ENCODE data around the gene SCRN1.
"Not testable (repeated sequence)": the region's sequence is repeated elsewhere in the genome, so short reads cannot be mapped to it uniquely, and the experiment has no call there.

SCRN1 gene

DNA sequence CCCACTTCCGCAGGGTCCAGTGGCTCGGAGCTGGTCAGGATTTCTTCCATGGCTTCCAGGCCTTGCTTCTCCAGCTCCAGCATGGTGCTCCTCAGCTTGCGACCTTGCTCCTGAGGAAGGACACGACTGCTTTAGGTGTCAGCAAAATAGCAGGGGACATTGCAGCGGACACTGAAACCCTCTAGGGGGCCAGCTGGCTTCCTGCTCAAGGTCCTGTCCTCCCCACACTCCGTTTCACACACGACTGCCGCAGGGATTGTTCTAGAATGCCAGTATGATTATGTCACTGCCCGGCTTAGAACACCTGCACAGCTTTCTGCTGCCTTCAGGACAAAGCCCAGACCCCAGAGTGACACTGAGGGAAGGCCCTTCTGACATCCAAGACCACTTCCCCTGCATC is 65.6 kb downstream of the SCRN1 start:
- DNase-seq, result no peak

DNA sequence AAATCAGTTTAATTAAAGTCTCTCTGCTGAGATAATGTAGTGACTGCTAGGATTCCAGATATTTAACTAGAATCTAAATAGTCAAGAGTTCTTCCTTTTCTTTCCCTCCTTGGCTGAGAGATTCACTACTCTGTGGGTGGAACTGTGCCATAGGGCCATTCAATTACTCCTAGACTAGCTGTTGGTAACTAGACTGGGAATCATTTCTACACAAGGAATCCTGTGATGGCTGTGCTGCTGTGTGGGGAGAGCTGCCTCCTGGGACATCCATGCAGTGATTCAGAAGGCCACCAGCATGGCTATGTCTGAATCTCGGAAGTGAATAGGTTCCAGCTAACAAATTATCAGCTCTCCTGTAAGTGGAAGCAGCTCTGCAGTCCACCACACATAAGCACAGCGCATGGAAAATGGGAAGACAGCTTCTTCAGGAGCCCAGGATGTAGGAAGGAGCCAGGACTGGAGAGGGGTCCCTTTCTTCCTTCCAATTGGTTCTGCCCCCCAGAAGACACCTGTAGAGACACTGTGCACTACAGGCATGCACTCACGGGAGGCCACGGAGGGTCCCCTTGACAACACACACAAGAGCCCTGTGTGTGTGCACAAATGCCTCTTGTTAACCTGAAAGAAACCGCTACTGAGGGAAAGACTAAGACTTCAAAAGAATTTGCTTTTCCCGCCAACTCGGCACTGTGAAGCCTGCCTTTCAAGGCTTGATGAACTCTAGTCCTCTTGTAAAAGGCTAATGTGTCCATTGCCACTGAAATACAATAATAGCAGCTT is 66.5 kb downstream of the SCRN1 start:
- peak; percentile 19 for DNase-seq

DNA sequence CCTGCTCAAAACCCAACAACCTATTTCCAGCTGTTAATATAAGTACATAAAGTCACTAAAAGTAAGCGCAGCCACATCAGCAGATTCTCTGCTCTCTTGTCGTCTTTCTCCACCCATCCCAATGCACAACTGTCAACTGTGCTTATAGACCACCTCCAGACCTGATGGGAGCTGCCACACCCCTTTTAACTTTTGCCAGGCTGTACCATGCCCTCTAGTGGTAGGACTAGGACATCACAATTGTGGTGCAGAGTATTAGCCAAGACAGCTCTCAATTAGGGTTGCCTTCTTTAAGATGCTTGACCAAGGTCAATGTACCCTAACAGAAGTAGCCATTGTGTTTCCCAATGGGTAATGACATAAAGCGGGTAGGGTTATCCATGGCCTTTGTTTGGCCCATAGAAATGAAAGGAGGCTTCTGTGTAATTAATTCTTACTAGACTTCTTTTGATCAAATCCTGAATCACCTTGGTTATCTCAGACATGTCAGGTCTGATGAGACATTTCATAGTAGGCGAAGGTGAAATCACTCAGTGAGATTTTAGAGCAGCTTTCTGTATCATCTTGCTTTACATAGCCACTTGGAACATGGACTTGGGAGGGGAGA is 68.1 kb downstream of the SCRN1 start:
- DNase-seq, result peak; percentile 57

DNA sequence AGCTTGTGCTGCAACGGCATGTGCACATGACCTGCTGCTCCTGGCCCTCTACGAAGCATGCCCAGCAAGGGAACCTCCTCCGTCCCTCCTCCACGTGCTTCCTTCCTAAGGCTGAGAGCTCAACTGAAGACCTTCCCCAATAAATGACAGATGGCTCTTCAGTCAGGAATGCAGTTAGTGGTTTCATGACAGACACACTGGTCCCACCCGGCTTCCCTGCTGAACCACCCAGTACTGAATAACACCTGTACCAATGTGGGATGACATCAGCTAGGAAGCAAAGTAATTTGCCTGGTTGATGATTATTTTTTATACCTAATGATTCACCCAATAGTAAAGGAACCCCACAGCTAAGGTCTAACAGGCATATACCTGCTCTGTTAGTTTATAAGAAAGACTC is 69.1 kb downstream of the SCRN1 start:
- DNase-seq, result no peak

DNA sequence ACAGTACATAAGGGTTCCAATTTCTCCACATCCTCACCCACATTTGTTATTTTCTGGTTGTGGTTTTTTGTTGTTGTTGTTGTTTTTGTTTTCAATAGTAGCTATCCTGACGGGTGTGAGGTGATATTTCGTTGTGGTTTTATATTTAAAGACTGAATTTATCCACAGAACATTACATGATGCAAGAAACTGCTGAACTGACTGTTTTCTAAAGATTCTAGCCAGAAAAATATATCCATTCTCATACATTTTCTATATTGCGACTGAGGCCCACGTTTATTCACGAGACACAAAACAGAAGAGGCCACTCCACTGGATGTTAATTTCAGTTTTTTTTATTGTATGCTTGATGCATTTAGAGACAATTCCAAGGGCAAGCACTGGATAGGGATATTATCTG is 69.8 kb downstream of the SCRN1 start:
- no peak for DNase-seq

DNA sequence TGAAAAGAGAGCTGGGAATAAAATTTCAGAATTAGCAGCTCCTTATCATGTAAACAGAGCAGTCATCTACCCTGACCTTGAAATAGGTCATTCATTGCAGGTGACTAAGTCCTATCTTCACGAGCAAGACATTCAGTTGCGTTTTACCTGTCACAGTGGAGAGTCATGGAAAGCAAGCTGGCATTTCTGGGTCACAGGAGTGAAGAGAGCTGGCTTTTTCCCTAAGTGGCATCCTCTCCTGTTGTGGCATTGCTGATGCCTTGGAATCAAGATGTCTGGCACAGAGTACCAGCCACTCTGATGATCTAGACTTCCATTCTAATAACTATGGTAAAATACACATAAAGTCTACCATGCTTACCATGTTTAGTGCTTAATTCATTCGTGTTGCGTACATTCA is 70.8 kb downstream of the SCRN1 start:
- DNase-seq, result no peak

DNA sequence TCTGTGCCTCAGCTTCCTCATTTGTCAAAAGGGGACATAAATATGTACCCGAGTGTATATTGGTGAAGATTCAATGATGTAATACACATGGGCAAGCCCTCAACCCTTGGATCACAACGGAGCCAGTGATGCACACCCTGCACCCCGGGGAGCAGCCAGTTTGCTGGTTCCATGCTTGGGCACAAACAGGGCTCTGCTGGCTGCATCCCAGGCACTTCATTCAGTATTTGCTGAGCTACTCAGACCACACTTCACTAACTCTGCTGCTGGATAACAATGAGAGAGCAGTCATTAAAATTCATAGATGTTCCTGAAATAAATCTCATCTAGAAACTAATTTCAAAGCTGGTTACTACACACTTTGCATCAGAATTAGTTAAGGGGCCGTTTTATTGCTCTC is 72.0 kb downstream of the SCRN1 start:
- DNase-seq, result no peak

DNA sequence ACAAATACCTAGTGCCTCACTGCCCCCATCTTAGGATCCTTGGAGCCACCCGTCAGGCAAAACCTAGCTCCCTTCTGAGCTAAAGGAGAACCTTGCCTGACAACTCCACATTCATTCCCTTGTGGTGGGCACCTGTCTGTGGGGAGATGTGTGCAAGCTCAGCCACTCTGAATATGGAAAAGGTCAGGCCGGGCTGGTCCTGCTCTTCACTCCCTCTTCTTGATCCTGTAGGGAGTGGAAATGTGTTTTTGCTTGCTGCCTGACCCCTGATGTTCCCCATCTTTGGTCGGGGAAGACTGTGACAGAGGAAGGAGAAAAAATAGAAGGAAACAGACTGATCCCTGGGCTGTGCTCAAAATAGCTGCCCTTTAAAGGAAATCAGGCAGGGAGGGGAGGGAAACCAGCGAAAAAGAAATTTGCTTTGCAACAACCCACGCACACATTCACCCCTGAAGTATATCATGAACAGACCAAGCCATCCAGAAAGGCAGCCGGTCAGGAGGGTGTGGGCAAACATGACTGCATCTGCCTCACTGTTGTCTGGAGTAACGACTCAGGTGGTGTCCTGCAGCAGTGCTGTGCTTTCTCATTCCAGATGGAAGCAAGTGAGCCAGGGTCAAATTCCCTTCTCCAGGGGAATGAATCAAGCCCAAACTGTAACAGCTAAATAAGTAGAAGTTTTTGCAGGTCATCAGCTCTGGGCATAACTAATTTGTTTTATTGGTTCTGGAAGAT is 74.0 kb downstream of the SCRN1 start:
- DNase-seq, result no peak

DNA sequence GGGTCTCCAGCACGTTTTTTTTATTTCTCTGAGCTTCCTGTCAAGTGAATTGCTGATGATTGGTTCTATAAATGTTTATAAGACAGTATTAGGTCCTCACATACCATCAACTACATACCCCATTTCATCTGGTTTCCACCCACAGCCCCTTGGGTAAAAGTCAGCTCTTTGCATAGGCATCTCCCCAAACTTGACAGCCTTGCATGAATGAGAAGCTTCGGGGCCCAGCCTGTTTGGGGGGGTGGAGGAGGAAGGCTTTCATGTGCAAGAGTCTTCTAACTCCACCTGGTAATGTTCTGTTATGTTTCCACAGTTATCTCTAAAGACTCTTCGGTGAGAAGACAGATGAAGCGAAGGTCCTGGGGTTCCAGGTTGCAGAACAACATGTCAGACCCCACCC is 75.4 kb downstream of the SCRN1 start:
- no peak for DNase-seq

DNA sequence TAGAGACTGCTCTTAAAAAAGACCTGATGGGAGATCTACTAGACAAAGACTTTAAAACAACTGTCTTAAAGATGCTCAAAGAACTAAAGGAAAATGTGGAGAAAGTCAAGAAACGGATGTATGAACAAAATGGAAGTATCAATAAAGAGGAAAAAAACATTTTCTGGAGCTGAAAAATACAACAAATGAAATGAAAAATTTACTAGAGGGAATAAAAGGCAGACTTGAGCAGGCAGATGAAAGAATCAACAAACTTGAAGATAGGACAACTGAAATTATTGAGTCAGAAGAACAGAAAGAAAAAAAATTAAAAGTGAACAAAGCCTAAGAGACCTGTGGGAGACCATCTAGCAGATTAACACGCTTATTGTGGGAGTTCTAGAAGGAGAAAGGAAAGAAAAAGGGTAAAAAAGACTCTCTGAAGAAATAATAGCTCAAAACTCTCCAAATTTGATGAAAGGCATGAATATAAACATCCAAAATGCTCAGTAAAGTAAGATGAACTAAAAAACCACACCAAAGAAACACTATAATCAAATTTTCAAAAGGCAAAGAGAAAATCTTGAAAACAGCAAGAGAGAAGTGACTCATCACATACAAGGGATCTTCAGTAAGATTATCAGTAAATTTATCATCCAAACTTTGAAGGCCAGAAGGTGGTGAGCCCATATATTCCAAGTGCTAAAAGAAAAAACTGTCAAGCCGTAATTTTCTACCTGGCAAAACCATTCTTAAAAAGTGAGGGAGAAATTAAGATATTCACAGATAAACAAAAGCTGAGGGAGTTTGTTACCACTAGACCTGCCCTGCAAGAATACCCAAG is 83.2 kb downstream of the SCRN1 start:
- DNase-seq, result no peak

DNA sequence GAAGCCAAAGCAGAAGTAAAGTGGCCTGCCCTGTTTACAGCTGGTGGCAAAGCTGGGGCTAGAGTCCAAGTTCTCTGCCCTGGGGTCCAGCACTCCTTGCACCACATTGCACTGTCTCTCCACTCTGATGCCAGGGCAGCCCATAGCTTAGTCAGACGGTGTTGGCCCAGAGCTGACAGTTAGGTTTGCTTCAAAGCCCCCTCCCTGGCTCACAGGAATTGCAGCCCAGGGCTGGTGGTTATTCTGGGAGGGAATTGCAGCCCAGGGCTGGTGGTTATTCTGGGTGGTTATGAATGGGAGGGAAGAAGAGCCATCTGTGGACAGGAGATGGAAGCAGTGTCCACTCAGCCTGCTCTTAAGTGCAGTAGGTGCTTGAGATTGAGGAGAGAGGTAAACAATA is 88.9 kb downstream of the SCRN1 start:
- no peak for DNase-seq

DNA sequence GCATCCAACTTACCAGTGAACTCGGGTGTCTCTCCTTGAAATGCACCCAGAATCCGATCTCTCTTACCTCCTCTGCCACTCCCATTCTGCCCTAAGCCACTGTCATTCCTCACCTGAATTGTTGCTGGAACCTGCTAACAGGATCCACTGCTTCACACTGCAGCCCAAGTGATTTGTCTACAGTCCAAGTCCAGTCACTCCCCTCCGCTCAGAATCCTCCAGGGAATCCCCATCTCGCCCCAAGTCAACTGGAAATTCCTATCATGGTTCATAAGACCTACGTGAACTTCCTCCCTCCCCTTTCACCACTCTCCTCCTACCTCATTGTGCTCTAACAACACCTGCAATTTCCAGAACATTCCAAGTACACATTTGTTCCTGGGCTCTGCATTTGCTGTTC is 91.3 kb downstream of the SCRN1 start:
- DNase-seq, result no peak

DNA sequence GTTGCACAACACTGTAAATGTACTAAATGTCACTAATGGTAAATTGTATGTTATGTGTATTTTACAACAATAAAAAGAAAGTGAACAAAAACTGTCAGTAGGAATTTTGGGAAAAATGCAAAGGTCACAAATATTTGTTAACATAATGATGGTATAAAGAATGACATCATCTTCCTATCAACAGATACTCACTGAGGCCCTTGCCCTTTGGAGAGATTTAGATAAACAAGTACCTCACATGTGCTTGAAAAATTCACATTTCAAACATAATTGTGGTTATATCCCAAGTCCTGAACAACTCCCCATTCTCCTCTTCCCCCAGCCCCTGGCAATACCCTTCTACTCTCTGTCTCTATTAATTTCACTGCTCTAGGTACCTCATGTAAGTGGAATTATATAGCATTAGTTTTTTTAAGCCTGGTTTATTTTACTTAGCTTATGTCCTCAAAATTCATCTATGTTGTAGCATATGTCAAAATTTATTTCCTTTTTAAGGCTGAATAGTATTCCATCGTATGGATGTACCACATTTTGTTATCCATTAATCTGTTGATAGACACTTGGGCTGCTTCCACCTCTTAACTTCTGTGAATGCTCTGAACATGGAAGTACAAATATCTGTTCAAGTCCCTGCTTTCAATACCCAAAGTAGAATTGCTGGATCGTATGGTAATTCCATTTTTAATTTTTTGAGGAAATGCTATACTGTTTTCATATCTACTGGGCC is 92.8 kb downstream of the SCRN1 start:
- DNase-seq, result no peak

DNA sequence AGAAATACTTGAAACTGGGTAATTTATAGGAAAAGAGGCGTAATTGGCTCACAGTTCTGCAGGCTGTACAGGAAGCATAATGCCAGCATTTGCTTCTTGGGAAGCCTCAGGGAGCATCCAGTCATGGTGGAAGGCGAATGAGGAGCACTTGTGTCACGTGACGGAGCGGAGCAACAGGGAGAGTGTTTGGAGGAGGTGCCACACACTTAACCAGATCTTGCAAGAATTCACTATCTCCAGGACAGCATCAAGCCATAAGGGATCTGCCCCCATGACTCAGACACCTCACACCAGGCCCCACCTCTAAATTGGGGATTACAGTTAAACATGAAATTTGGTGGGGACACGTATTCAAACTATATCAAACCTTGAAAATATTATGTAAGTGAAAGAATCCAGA is 94.0 kb downstream of the SCRN1 start:
- no peak for DNase-seq

DNA sequence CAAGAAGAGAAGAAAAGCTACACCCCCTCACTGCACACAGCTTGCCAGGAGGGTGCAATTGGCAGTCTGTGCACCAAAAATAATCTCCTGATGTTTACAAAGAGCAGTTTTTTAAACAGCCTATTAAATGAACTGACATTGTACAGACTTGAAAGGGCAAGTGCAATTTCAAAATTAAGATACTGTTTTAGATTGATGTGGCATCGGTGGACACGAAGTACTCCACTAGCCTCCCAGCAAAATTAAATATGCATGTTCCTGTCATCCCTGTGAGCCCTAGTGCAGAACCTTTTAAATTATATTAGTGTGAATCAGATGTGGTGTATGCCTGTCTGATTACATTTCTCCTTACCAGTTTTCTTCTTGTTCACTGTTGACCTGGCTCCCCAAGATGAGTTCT is 95.3 kb downstream of the SCRN1 start:
- no peak for DNase-seq

DNA sequence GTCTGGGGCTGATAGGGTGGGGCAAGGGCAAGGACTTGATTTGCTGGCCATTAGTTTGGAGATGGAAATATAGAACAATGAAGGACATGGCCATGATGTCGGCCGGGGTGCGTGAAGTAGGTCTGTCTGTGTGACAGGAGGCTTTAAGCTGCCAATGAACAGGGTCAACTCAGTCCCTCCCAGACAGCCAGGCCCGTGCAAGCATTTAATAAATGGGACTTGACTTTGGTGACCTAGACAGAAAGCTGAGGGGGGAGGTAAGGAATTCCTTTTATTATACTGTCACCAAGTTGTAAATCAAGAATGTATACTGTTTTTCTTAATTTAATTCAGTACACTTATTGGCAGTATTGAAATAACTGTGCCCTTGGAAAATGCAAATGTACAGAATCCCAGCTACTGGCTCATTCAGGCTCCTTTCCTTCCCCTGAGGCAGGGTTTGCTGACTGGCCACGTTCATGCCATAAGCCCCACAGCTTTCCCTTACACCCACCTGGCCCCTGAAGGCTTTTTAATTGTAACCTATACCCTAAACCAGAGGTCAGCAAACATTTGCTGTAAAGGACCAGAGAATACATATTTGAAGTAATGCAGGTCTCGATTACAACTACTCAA is 96.1 kb downstream of the SCRN1 start:
- no peak for DNase-seq

DNA sequence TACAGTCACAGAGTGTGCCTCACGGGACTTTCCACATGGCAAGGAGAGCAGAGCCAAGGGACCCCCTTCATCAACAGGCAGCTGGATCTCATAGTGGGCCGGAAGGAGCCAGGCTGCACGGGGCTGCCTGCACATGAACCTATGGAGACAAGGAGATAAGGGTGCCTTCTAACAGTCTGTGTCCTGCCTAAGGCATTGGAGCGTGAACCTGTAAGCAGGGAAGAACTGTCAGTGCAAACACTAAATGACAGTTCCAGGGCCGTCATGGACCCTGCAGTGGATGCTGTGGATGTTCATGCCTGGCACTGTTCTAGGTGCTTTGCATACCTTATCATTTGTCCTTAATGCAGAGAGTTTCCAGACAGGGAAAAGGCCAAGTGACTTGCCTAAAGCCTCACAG is 97.4 kb downstream of the SCRN1 start:
- no peak for DNase-seq

DNA sequence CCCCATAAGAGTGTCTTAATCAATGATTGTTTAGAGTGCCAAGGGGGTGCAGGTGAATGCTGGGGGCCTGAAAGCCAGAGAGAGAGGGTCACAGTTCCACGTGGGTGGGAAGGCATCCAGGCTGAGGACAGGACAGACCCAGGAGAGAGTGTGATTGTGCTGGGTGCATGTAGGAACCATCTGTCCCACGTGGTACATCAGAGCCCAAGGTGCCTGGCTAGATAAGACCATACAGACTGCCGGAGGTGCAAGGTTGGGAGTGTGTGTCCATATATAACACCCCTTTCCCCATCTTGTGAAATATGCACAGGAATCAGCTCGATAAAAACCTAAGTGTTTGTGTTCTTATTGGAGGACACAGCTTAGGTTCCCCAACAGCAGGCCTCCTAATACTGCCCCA is 97.8 kb downstream of the SCRN1 start:
- no peak for DNase-seq

DNA sequence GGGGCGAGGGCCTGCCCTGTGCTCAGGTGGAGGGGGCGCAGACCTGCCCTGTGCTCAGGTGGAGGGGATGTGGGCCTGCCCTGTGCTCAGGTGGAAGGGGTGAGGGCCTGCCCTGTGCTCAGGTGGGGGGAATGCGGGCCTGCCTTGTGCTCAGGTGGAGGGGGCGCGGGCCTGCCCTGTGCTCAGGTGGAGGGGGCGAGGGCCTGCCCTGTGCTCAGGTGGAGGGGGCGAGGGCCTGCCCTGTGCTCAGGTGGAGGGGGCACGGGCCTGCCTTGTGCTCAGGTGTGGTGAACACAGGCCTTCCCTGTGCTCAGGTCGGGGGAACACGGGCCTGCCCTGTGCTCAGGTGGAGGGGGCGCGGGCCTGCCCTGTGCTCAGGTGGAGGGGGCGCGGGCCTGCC is 98.8 kb downstream of the SCRN1 start:
- not testable (repeated sequence) for DNase-seq

DNA sequence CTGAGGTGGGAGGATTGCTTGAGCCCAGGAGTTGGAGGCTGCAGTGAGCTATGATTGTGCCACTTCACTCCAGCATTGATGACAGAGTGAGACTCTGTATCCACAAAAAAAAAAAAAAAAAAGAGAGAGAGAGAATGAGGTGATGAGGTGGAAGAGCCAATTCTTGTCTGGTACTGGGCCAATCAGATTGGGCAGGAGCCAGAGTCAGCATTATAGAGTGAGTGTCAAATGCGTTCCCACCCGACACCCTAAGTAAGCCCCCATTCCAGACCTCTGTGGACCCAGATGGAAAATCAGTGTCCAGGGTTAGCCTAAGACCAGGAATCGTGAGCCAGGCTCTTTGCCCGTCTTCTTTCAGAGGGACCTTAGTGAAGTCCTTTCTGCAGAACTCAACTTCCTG is 99.3 kb downstream of the SCRN1 start:
- no peak for DNase-seq

DNA sequence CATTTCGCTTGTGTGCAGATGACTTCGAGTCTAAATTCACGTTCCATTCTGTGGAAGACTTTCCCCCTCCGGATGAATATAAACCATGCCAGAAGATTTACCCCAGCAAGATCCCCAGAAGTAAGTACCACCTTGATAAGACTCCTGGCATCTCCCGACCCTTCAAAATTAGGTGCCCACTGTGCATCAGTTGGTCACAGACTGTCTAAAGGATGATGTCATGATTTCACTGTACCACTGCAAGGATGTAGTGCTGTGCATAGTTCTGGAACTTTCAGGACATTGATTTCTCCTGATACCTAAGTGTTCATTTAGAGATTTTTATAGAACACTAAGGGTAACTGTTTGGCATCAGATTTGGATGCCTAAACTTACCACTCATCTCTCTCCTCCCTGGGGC is 100.3 kb downstream of the SCRN1 start:
- DNase-seq, result no peak

DNA sequence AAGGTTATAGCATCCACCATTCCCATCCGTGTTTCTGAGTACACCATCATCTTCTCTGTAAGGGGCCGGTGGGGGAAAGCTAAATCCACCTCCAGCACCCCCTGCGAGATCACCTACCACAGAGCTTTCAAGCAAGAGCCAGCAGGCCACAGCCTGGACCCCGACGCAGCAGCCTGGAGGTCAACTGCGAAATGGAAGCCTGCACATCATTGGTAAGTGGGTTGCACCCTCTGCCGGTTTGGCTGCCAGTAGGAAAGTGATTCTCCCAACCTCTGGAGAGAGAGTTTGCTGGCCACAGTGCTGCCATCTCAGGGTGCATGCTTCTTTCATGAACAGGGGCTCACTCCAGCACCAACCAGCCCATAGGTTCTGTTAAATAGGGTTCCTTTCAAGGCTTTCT is 101.6 kb downstream of the SCRN1 start:
- DNase-seq, result no peak

All from midbrain (tissue), 1 donor.